Measurements from ENCODE around the gene ADAM12. TPM values are rescaled to one million over a fixed set of nuclear protein-coding genes. Genes with fewer than 3 reads are reported as not detected.

Gene ADAM12
- total RNA-seq, 1 experiment from 2014 or later, result not detected

GRCh38 chr10:126357169-126357568 lies 31.1 kb downstream of the ADAM12 start:
- H3K36me3 ChIP-seq (ENCODE audit: control insufficient read depth in 1 of 2, insufficient read depth in 2 of 2, low read length in 2 of 2), result no peaks in the 10 kb centered on the region
- H3K4me3 ChIP-seq (replicated peaks in 1 of 2; ENCODE audit: low read depth in 1 of 2, low read length in 2 of 2), result no peak overlapping the region
- intact Hi-C loops (cut with micrococcal nuclease), result no loop called here
- H4K20me1 ChIP-seq (ENCODE audit: insufficient read depth), result no peaks in the 10 kb centered on the region
- no peak overlapping the region for H3K9ac ChIP-seq (ENCODE audit: low read length)
- H3K9me3 ChIP-seq (ENCODE audit: control insufficient read depth in 1 of 2, insufficient read depth in 1 of 2, low read depth in 1 of 2, low read length in 2 of 2), result no peaks in the 10 kb centered on the region
- CTCF ChIA-PET, result no interaction called here
- TF ChIP-seq CBX3 (IDR thresholded peaks at IDR 0.05; ENCODE audit: low read depth) (no peak), ZFX (IDR thresholded peaks at IDR 0.05) (no peak), POLR2AphosphoS5 (IDR thresholded peaks at IDR 0.05; ENCODE audit: low read depth, low read length) (no peak), ELF1 (IDR thresholded peaks at IDR 0.05; ENCODE audit: borderline replicate concordance, low read depth) (no peak), RAD21 (IDR thresholded peaks at IDR 0.05; ENCODE audit: low read depth) (no peak), EGR1 (IDR thresholded peaks at IDR 0.05; ENCODE audit: low read depth) (no peak), ATF3 (IDR thresholded peaks at IDR 0.05) (no peak), EZH2 (IDR thresholded peaks at IDR 0.05) (no peak), CTCF (IDR thresholded peaks at IDR 0.05 in 2 of 3, conservative IDR thresholded peaks at IDR 0.05 in 1 of 3; ENCODE audit: borderline replicate concordance in 1 of 3, insufficient read depth in 1 of 3, low read depth in 2 of 3, low read length in 2 of 3) (no peak), FOSL1 (IDR thresholded peaks at IDR 0.05; ENCODE audit: low read depth) (no peak), TCF7L2 (IDR thresholded peaks at IDR 0.05; ENCODE audit: borderline replicate concordance, extremely low read depth, insufficient read depth, insufficient read length) (no peak), EZH2phosphoT487 (IDR thresholded peaks at IDR 0.05; ENCODE audit: borderline replicate concordance) (no peak), CEBPB (IDR thresholded peaks at IDR 0.05; ENCODE audit: low read depth) (no peak), ZBTB33 (IDR thresholded peaks at IDR 0.05; ENCODE audit: extremely low read depth, insufficient replicate concordance, low read length) (no peak), ZNF274 (IDR thresholded peaks at IDR 0.05; ENCODE audit: low read depth, low read length) (no peak), MAX (IDR thresholded peaks at IDR 0.05) (no peak), SIN3A (IDR thresholded peaks at IDR 0.05; ENCODE audit: low read depth) (no peak), SP1 (IDR thresholded peaks at IDR 0.05; ENCODE audit: low read depth) (no peak), JUND (IDR thresholded peaks at IDR 0.05) (no peak), YY1 (IDR thresholded peaks at IDR 0.05; ENCODE audit: extremely low read depth, insufficient replicate concordance, low read depth, low read length) (no peak)
- no peaks in the 10 kb centered on the region for H3K79me2 ChIP-seq (ENCODE audit: insufficient read depth, low read length)
- no peaks in the 10 kb centered on the region for H3K9me2 ChIP-seq (ENCODE audit: insufficient read depth)
- no TSS peak for BruUV-seq (replicated peaks)
- no peaks in the 10 kb centered on the region for H3K4me1 ChIP-seq (ENCODE audit: control insufficient read depth in 1 of 2, insufficient read depth in 2 of 2, low read length in 2 of 2)
- H2AFZ ChIP-seq (ENCODE audit: low read depth, low read length, poor library complexity, severe bottlenecking), result no peak overlapping the region
- RAD21 ChIA-PET (ENCODE audit: low non-redundant PET in 1 of 2, low total read pairs in 2 of 2, uncharacterized antibody in 2 of 2, unreplicated experiment in 2 of 2), result no interaction called here
- no peak for DNase-seq (ENCODE audit: low read depth, low spot score)
- H3K27me3 ChIP-seq (ENCODE audit: insufficient read depth, low read length), result peaks cover 8% of the 10 kb centered on the region
- POLR2A ChIA-PET, result no interaction called here
- no peak overlapping the region for H3K4me2 ChIP-seq (ENCODE audit: low read length)
- ATAC-seq, result no peak
- no peak overlapping the region for H3K27ac ChIP-seq (ENCODE audit: low read depth, low read length)
